AG09309 (cell line): Measurements from ENCODE around the gene MAN1A2.

Experiments
- DNase-seq: peaks from one replicate; pipeline ENCODE4 v3.0.0-alpha.2; 2010; ENCODE audit warnings: low read depth
- H3K4me3 ChIP-seq: 2 replicates; pipeline ENCODE4 v1.5.1; 2011; ENCODE audit warnings: mild to moderate bottlenecking, low read depth, low read length, moderate library complexity; ENCODE audit not compliant: control insufficient read depth
- CTCF ChIP-seq: IDR thresholded peaks from 2 replicates; pipeline ENCODE4 v1.5.1; 2011; ENCODE audit warnings: mild to moderate bottlenecking, low read depth, low read length, inconsistent platforms; ENCODE audit not compliant: insufficient read depth, control insufficient read depth; ENCODE audit errors: missing control alignments

The MAN1A2 gene

GRCh38 chr1:117493906-117494305, 126.7 kb downstream of the MAN1A2 start:
- no peak overlapping the region for H3K4me3 ChIP-seq
- no peak for TF ChIP-seq CTCF
- DNase-seq, result no peak

GRCh38 chr1:117495068-117495467, 127.8 kb downstream of the MAN1A2 start:
- DNase-seq, result no peak
- H3K4me3 ChIP-seq, result no peak overlapping the region
- no peak for TF ChIP-seq CTCF

- no peak overlapping the region for H3K4me3 ChIP-seq
- TF ChIP-seq CTCF, result no peak
- DNase-seq, result no peak
These were observed 131.8 kb downstream of the MAN1A2 start for GRCh38 chr1:117499071-117499470.

GRCh38 chr1:117500584-117500983, 133.3 kb downstream of the MAN1A2 start:
- no peak for TF ChIP-seq CTCF
- no peak for DNase-seq
- no peak overlapping the region for H3K4me3 ChIP-seq

GRCh38 chr1:117501281-117501680, 134.0 kb downstream of the MAN1A2 start:
- H3K4me3 ChIP-seq, result no peak overlapping the region
- TF ChIP-seq CTCF, result no peak
- DNase-seq, result no peak

GRCh38 chr1:117511273-117511672, 144.0 kb downstream of the MAN1A2 start:
- no peak overlapping the region for H3K4me3 ChIP-seq
- no peak for DNase-seq
- no peak for TF ChIP-seq CTCF

- peak; percentile 47 for TF ChIP-seq CTCF
- DNase-seq, result no peak
- no peak overlapping the region for H3K4me3 ChIP-seq
These were observed 145.6 kb downstream of the MAN1A2 start for GRCh38 chr1:117512728-117513321.
